Measurements from ENCODE around the gene GRSF1. TPM values are rescaled to one million over a fixed set of nuclear protein-coding genes. Genes with fewer than 3 reads are reported as not detected.

Gene GRSF1
- total and polyA plus RNA-seq, 10 of the 15 experiments (the other 5 are each of a cell fraction or from before 2014, with no cell fraction given) = 37.5 to 105 (median 68.4) TPM

- in situ Hi-C loops (cut with MboI) (no loop called here), intact Hi-C loops (cut with micrococcal nuclease; ENCODE audit: unreplicated experiment) (no loop called here)
- no TSS peak for BruUV-seq (replicated peaks)
- DNase-seq (ENCODE audit: low read depth, low spot score) = no peak
- no peak overlapping the region for H3K27ac ChIP-seq (ENCODE audit: control insufficient read depth, insufficient read depth)
- FAIRE-seq = no peak
- H3K4me1 ChIP-seq (ENCODE audit: control insufficient read depth, insufficient read depth, low read length) = 0 out of 2 replicates have a peak, but pooled peaks cover 5% of the 10 kb centered on the region
- no peak overlapping the region for H3K4me2 ChIP-seq (ENCODE audit: control insufficient read depth, insufficient read depth)
- no peak overlapping the region for H2AFZ ChIP-seq (ENCODE audit: control insufficient read depth, low read depth, low read length)
- ChIA-PET POLR2A (no interaction called here), SMC1A (ENCODE audit: uncharacterized antibody, unreplicated experiment) (interaction anchor here (1.1 kb wide), 1 partner anchor 20 kb away, joined by 3 read pairs; no protein-coding TSS in a partner anchor), RAD21 (ENCODE audit: unreplicated experiment) (interaction anchor here (1.3 kb wide), 1 partner anchor 18 kb away, joined by 3 read pairs; no protein-coding TSS in a partner anchor), CTCF (no interaction called here)
- H3K4me3 ChIP-seq = no peak overlapping the region
- H3K27me3 ChIP-seq (replicated peaks in 1 of 2; ENCODE audit: control insufficient read depth in 2 of 2, insufficient read depth in 2 of 2, low read length in 1 of 2) = no peaks in the 10 kb centered on the region
- no peaks in the 10 kb centered on the region for H3K36me3 ChIP-seq (ENCODE audit: control insufficient read depth in 2 of 2, insufficient read depth in 2 of 2, low read length in 1 of 2)
- no peak overlapping the region for H3K9ac ChIP-seq (ENCODE audit: control insufficient read depth, insufficient read depth, low read length)
- no peak for ATAC-seq
- TF ChIP-seq RAD51 (IDR thresholded peaks at IDR 0.05) = no peak
- TF ChIP-seq POU2F2 (IDR thresholded peaks at IDR 0.05; ENCODE audit: borderline replicate concordance, low read depth, low read length) = no peak
- TF ChIP-seq, protein P1, sequence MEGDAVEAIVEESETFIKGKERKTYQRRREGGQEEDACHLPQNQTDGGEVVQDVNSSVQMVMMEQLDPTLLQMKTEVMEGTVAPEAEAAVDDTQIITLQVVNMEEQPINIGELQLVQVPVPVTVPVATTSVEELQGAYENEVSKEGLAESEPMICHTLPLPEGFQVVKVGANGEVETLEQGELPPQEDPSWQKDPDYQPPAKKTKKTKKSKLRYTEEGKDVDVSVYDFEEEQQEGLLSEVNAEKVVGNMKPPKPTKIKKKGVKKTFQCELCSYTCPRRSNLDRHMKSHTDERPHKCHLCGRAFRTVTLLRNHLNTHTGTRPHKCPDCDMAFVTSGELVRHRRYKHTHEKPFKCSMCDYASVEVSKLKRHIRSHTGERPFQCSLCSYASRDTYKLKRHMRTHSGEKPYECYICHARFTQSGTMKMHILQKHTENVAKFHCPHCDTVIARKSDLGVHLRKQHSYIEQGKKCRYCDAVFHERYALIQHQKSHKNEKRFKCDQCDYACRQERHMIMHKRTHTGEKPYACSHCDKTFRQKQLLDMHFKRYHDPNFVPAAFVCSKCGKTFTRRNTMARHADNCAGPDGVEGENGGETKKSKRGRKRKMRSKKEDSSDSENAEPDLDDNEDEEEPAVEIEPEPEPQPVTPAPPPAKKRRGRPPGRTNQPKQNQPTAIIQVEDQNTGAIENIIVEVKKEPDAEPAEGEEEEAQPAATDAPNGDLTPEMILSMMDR (IDR thresholded peaks at IDR 0.05 in 2 of 3, conservative IDR thresholded peaks at IDR 0.05 in 1 of 3; ENCODE audit: control insufficient read depth in 2 of 3, extremely low read depth in 1 of 3, insufficient read depth in 1 of 3, low read depth in 3 of 3, low read length in 3 of 3) = no peak
- H3K9me3 ChIP-seq (replicated peaks; ENCODE audit: control insufficient read depth, insufficient read depth, low read length) = no peaks in the 10 kb centered on the region
- H3K79me2 ChIP-seq (ENCODE audit: control insufficient read depth, insufficient read depth, low read length) = no peaks in the 10 kb centered on the region
- H4K20me1 ChIP-seq (ENCODE audit: control insufficient read depth, insufficient read depth) = no peaks in the 10 kb centered on the region
- WGBS (ENCODE audit: insufficient coverage, insufficient replicate concordance, low lambda C conversion rate, missing lambda C conversion rate) = 55% methylated on average over 4 of the region's 4 CpGs
Observed at GRCh38 chr4:70858454-70858853, 18.8 kb upstream of the GRSF1 start.

DNA sequence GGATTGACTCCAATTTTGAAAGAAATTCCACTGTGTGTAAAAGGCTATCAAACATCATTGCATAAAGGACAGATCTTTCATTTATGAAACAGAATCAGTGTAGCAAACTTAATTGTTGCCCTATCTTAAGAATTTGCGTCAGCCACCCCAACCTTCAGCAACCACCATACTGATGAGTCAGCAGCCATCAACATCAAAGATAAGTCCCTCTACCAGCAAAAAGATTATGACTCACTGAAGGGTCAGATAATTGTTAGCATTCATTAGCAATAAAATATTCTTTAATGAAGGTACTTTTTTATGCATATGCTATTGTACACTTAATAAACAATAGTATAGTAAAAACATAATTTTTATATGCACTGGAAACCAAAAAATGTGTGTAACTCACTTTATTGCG lies 15.8 kb upstream of the GRSF1 start:
- ChIA-PET CTCF (no interaction called here), SMC1A (ENCODE audit: uncharacterized antibody, unreplicated experiment) (no interaction called here)
- intact Hi-C loops (cut with micrococcal nuclease; ENCODE audit: unreplicated experiment) = no loop called here
- TF ChIP-seq FOXK2 (IDR thresholded peaks at IDR 0.05) (no peak), TCF12 (IDR thresholded peaks at IDR 0.05; ENCODE audit: low read depth, low read length) (no peak), RELA (IDR thresholded peaks at IDR 0.05; ENCODE audit: borderline replicate concordance, partially characterized antibody) (no peak), SPI1 (IDR thresholded peaks at IDR 0.05; ENCODE audit: borderline replicate concordance, insufficient read depth, low read depth, low read length) (no peak), ZNF24 (IDR thresholded peaks at IDR 0.05) (no peak), GATAD2B (conservative IDR thresholded peaks at IDR 0.05; ENCODE audit: low read depth) (no peak), ZNF384 (IDR thresholded peaks at IDR 0.05; ENCODE audit: borderline replicate concordance, low read depth, low read length) (no peak)
- TF ChIP-seq, protein P2, sequence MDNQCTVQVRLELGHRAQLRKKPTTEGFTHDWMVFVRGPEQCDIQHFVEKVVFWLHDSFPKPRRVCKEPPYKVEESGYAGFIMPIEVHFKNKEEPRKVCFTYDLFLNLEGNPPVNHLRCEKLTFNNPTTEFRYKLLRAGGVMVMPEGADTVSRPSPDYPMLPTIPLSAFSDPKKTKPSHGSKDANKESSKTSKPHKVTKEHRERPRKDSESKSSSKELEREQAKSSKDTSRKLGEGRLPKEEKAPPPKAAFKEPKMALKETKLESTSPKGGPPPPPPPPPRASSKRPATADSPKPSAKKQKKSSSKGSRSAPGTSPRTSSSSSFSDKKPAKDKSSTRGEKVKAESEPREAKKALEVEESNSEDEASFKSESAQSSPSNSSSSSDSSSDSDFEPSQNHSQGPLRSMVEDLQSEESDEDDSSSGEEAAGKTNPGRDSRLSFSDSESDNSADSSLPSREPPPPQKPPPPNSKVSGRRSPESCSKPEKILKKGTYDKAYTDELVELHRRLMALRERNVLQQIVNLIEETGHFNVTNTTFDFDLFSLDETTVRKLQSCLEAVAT (IDR thresholded peaks at IDR 0.05) = no peak
- TF ChIP-seq, protein P3, sequence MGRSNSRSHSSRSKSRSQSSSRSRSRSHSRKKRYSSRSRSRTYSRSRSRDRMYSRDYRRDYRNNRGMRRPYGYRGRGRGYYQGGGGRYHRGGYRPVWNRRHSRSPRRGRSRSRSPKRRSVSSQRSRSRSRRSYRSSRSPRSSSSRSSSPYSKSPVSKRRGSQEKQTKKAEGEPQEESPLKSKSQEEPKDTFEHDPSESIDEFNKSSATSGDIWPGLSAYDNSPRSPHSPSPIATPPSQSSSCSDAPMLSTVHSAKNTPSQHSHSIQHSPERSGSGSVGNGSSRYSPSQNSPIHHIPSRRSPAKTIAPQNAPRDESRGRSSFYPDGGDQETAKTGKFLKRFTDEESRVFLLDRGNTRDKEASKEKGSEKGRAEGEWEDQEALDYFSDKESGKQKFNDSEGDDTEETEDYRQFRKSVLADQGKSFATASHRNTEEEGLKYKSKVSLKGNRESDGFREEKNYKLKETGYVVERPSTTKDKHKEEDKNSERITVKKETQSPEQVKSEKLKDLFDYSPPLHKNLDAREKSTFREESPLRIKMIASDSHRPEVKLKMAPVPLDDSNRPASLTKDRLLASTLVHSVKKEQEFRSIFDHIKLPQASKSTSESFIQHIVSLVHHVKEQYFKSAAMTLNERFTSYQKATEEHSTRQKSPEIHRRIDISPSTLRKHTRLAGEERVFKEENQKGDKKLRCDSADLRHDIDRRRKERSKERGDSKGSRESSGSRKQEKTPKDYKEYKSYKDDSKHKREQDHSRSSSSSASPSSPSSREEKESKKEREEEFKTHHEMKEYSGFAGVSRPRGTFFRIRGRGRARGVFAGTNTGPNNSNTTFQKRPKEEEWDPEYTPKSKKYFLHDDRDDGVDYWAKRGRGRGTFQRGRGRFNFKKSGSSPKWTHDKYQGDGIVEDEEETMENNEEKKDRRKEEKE (IDR thresholded peaks at IDR 0.05) = no peak

More for the DNA sequence above, 15.8 kb upstream of the GRSF1 start:
- in situ Hi-C loops (cut with MboI) = no loop called here
- H3K27me3 ChIP-seq (replicated peaks in 1 of 2; ENCODE audit: control insufficient read depth in 2 of 2, insufficient read depth in 2 of 2, low read length in 1 of 2) = no peaks in the 10 kb centered on the region
- H3K79me2 ChIP-seq (ENCODE audit: control insufficient read depth, insufficient read depth, low read length) = no peaks in the 10 kb centered on the region
- no peak overlapping the region for H3K4me2 ChIP-seq (ENCODE audit: control insufficient read depth, insufficient read depth)
- H2AFZ ChIP-seq (ENCODE audit: control insufficient read depth, low read depth, low read length) = no peak overlapping the region
- ChIA-PET POLR2A (no interaction called here), RAD21 (ENCODE audit: unreplicated experiment) (no interaction called here)
- no peak overlapping the region for H3K27ac ChIP-seq (ENCODE audit: control insufficient read depth, insufficient read depth)
- H3K9me3 ChIP-seq (replicated peaks; ENCODE audit: control insufficient read depth, insufficient read depth, low read length) = no peaks in the 10 kb centered on the region
- DNase-seq (ENCODE audit: low read depth, low spot score) (no peak), ATAC-seq (no peak), FAIRE-seq (no peak)
- no peak overlapping the region for H3K9ac ChIP-seq (ENCODE audit: control insufficient read depth, insufficient read depth, low read length)
- no peaks in the 10 kb centered on the region for H3K4me1 ChIP-seq (ENCODE audit: control insufficient read depth, insufficient read depth, low read length)
- WGBS (ENCODE audit: insufficient coverage, insufficient replicate concordance, low lambda C conversion rate, missing lambda C conversion rate) = 94% methylated on average over 2 of the region's 2 CpGs
- no TSS peak for BruUV-seq (replicated peaks)
- no peak overlapping the region for H3K4me3 ChIP-seq
- no peaks in the 10 kb centered on the region for H3K36me3 ChIP-seq (ENCODE audit: control insufficient read depth in 2 of 2, insufficient read depth in 2 of 2, low read length in 1 of 2)
- no peaks in the 10 kb centered on the region for H4K20me1 ChIP-seq (ENCODE audit: control insufficient read depth, insufficient read depth)

Measured in GM12878 (cell line).